ENCODE results near the gene EEFSEC. TPM values are rescaled to one million over a fixed set of nuclear protein-coding genes. Genes with fewer than 3 reads are reported as not detected.

Gene EEFSEC
- total RNA-seq, 1 donor from 2014 or later: 2.6 TPM

GRCh38 chr3:128349963-128350599 is 196.8 kb downstream of the EEFSEC start:
- Histone ChIP-seq H3K27ac (ENCODE audit: low read depth, low read length) (peak overlapping the region; percentile 61), H3K9ac (ENCODE audit: low read depth in 1 of 3, low read length in 3 of 3) (peak overlapping the region in 1 of 3 donors; percentile 12), H3K4me1 (ENCODE audit: control insufficient read depth in 3 of 3, insufficient read depth in 3 of 3, low read length in 3 of 3) (peaks cover 16 to 34% (median 17%) of the 10 kb centered on the region in 3 donors), H3K36me3 (ENCODE audit: control insufficient read depth in 3 of 3, insufficient read depth in 3 of 3, low read length in 3 of 3) (peaks cover 0 to 3% (median 0%) of the 10 kb centered on the region in 3 donors), H3K4me3 (ENCODE audit: low read length in 3 of 3) (no peak overlapping the region), H3K9me3 (ENCODE audit: control insufficient read depth in 3 of 3, low read length in 3 of 3) (no peaks in the 10 kb centered on the region), H3K27me3 (ENCODE audit: control insufficient read depth in 3 of 3, insufficient read depth in 3 of 3, low read length in 3 of 3) (no peaks in the 10 kb centered on the region)

- Histone ChIP-seq H3K9ac (ENCODE audit: low read depth in 1 of 3, low read length in 3 of 3) (no peak overlapping the region), H3K27ac (ENCODE audit: low read depth, low read length) (no peak overlapping the region), H3K9me3 (ENCODE audit: control insufficient read depth in 3 of 3, low read length in 3 of 3) (no peaks in the 10 kb centered on the region), H3K27me3 (ENCODE audit: control insufficient read depth in 3 of 3, insufficient read depth in 3 of 3, low read length in 3 of 3) (no peaks in the 10 kb centered on the region), H3K4me3 (ENCODE audit: low read length in 3 of 3) (no peak overlapping the region), H3K36me3 (ENCODE audit: control insufficient read depth in 3 of 3, insufficient read depth in 3 of 3, low read length in 3 of 3) (peaks cover 0 to 3% (median 0%) of the 10 kb centered on the region in 3 donors), H3K4me1 (ENCODE audit: control insufficient read depth in 3 of 3, insufficient read depth in 3 of 3, low read length in 3 of 3) (peaks cover 24 to 42% (median 28%) of the 10 kb centered on the region in 3 donors)
Measured at GRCh38 chr3:128351546-128351945, 198.3 kb downstream of the EEFSEC start.

- Histone ChIP-seq H3K27me3 (ENCODE audit: control insufficient read depth in 3 of 3, insufficient read depth in 3 of 3, low read length in 3 of 3) (no peaks in the 10 kb centered on the region), H3K27ac (ENCODE audit: low read depth, low read length) (no peak overlapping the region), H3K9ac (ENCODE audit: low read depth in 1 of 3, low read length in 3 of 3) (no peak overlapping the region), H3K36me3 (ENCODE audit: control insufficient read depth in 3 of 3, insufficient read depth in 3 of 3, low read length in 3 of 3) (peaks cover 0 to 3% (median 0%) of the 10 kb centered on the region in 3 donors), H3K4me1 (ENCODE audit: control insufficient read depth in 3 of 3, insufficient read depth in 3 of 3, low read length in 3 of 3) (peaks cover 24 to 42% (median 31%) of the 10 kb centered on the region in 3 donors), H3K4me3 (ENCODE audit: low read length in 3 of 3) (no peak overlapping the region), H3K9me3 (ENCODE audit: control insufficient read depth in 3 of 3, low read length in 3 of 3) (no peaks in the 10 kb centered on the region)
Measured at GRCh38 chr3:128352326-128352725, 199.0 kb downstream of the EEFSEC start.

GRCh38 chr3:128353361-128353965 is 200.2 kb downstream of the EEFSEC start:
- Histone ChIP-seq H3K36me3 (ENCODE audit: control insufficient read depth in 3 of 3, insufficient read depth in 3 of 3, low read length in 3 of 3) (peaks cover 0 to 6% (median 3%) of the 10 kb centered on the region in 3 donors), H3K9ac (ENCODE audit: low read depth in 1 of 3, low read length in 3 of 3) (no peak overlapping the region), H3K4me1 (ENCODE audit: control insufficient read depth in 3 of 3, insufficient read depth in 3 of 3, low read length in 3 of 3) (peaks cover 24 to 42% (median 31%) of the 10 kb centered on the region in 3 donors), H3K4me3 (ENCODE audit: low read length in 3 of 3) (no peak overlapping the region), H3K27me3 (ENCODE audit: control insufficient read depth in 3 of 3, insufficient read depth in 3 of 3, low read length in 3 of 3) (no peaks in the 10 kb centered on the region), H3K27ac (ENCODE audit: low read depth, low read length) (no peak overlapping the region), H3K9me3 (ENCODE audit: control insufficient read depth in 3 of 3, low read length in 3 of 3) (no peaks in the 10 kb centered on the region)

GRCh38 chr3:128353991-128354687 is 200.9 kb downstream of the EEFSEC start:
- H3K9ac ChIP-seq (ENCODE audit: low read depth in 1 of 3, low read length in 3 of 3): no peak overlapping the region
- H3K9me3 ChIP-seq (ENCODE audit: control insufficient read depth in 3 of 3, low read length in 3 of 3): no peaks in the 10 kb centered on the region
- peaks cover 0 to 11% (median 10%) of the 10 kb centered on the region in 3 donors for H3K36me3 ChIP-seq (ENCODE audit: control insufficient read depth in 3 of 3, insufficient read depth in 3 of 3, low read length in 3 of 3)
- peaks cover 24 to 37% (median 31%) of the 10 kb centered on the region in 3 donors for H3K4me1 ChIP-seq (ENCODE audit: control insufficient read depth in 3 of 3, insufficient read depth in 3 of 3, low read length in 3 of 3)
- no peak overlapping the region for H3K4me3 ChIP-seq (ENCODE audit: low read length in 3 of 3)
- no peaks in the 10 kb centered on the region for H3K27me3 ChIP-seq (ENCODE audit: control insufficient read depth in 3 of 3, insufficient read depth in 3 of 3, low read length in 3 of 3)
- no peak overlapping the region for H3K27ac ChIP-seq (ENCODE audit: low read depth, low read length)

- Histone ChIP-seq H3K4me1 (ENCODE audit: control insufficient read depth in 3 of 3, insufficient read depth in 3 of 3, low read length in 3 of 3) (peaks cover 24 to 31% (median 26%) of the 10 kb centered on the region in 3 donors), H3K9ac (ENCODE audit: low read depth in 1 of 3, low read length in 3 of 3) (peak overlapping the region in 1 of 3 donors; percentile 57), H3K27ac (ENCODE audit: low read depth, low read length) (no peak overlapping the region), H3K36me3 (ENCODE audit: control insufficient read depth in 3 of 3, insufficient read depth in 3 of 3, low read length in 3 of 3) (peaks cover 0 to 14% (median 12%) of the 10 kb centered on the region in 3 donors), H3K9me3 (ENCODE audit: control insufficient read depth in 3 of 3, low read length in 3 of 3) (no peaks in the 10 kb centered on the region), H3K27me3 (ENCODE audit: control insufficient read depth in 3 of 3, insufficient read depth in 3 of 3, low read length in 3 of 3) (no peaks in the 10 kb centered on the region), H3K4me3 (ENCODE audit: low read length in 3 of 3) (no peak overlapping the region)
Measured at GRCh38 chr3:128354788-128355542, 201.7 kb downstream of the EEFSEC start.

- H3K4me1 ChIP-seq (ENCODE audit: control insufficient read depth in 3 of 3, insufficient read depth in 3 of 3, low read length in 3 of 3): peaks cover 19 to 25% (median 21%) of the 10 kb centered on the region in 3 donors
- no peaks in the 10 kb centered on the region for H3K27me3 ChIP-seq (ENCODE audit: control insufficient read depth in 3 of 3, insufficient read depth in 3 of 3, low read length in 3 of 3)
Measured at GRCh38 chr3:128355543-128355919, 202.2 kb downstream of the EEFSEC start.

GRCh38 chr3:128356822-128357221 is 203.5 kb downstream of the EEFSEC start:
- no peaks in the 10 kb centered on the region for H3K9me3 ChIP-seq (ENCODE audit: control insufficient read depth in 3 of 3, low read length in 3 of 3)
- no peak overlapping the region for H3K27ac ChIP-seq (ENCODE audit: low read depth, low read length)
- no peak overlapping the region for H3K4me3 ChIP-seq (ENCODE audit: low read length in 3 of 3)
- peaks cover 0 to 14% (median 9%) of the 10 kb centered on the region in 3 donors for H3K36me3 ChIP-seq (ENCODE audit: control insufficient read depth in 3 of 3, insufficient read depth in 3 of 3, low read length in 3 of 3)
- H3K4me1 ChIP-seq (ENCODE audit: control insufficient read depth in 3 of 3, insufficient read depth in 3 of 3, low read length in 3 of 3): peaks cover 18 to 23% (median 19%) of the 10 kb centered on the region in 3 donors
- no peak overlapping the region for H3K9ac ChIP-seq (ENCODE audit: low read depth in 1 of 3, low read length in 3 of 3)
- no peaks in the 10 kb centered on the region for H3K27me3 ChIP-seq (ENCODE audit: control insufficient read depth in 3 of 3, insufficient read depth in 3 of 3, low read length in 3 of 3)

More at GRCh38 chr3:128355543-128355919, 202.2 kb downstream of the EEFSEC start:
- H3K9me3 ChIP-seq (ENCODE audit: control insufficient read depth in 3 of 3, low read length in 3 of 3): no peaks in the 10 kb centered on the region
- H3K4me3 ChIP-seq (ENCODE audit: low read length in 3 of 3): no peak overlapping the region
- peaks cover 0 to 14% (median 12%) of the 10 kb centered on the region in 3 donors for H3K36me3 ChIP-seq (ENCODE audit: control insufficient read depth in 3 of 3, insufficient read depth in 3 of 3, low read length in 3 of 3)
- no peak overlapping the region for H3K27ac ChIP-seq (ENCODE audit: low read depth, low read length)
- H3K9ac ChIP-seq (ENCODE audit: low read depth in 1 of 3, low read length in 3 of 3): peak overlapping the region in 1 of 3 donors; percentile 34

GRCh38 chr3:128357538-128357937 is 204.3 kb downstream of the EEFSEC start:
- H3K36me3 ChIP-seq (ENCODE audit: control insufficient read depth in 3 of 3, insufficient read depth in 3 of 3, low read length in 3 of 3): peaks cover 0 to 14% (median 9%) of the 10 kb centered on the region in 3 donors
- H3K27me3 ChIP-seq (ENCODE audit: control insufficient read depth in 3 of 3, insufficient read depth in 3 of 3, low read length in 3 of 3): no peaks in the 10 kb centered on the region
- no peak overlapping the region for H3K4me3 ChIP-seq (ENCODE audit: low read length in 3 of 3)
- no peak overlapping the region for H3K9ac ChIP-seq (ENCODE audit: low read depth in 1 of 3, low read length in 3 of 3)
- peaks cover 18 to 23% (median 19%) of the 10 kb centered on the region in 3 donors for H3K4me1 ChIP-seq (ENCODE audit: control insufficient read depth in 3 of 3, insufficient read depth in 3 of 3, low read length in 3 of 3)
- no peak overlapping the region for H3K27ac ChIP-seq (ENCODE audit: low read depth, low read length)
- H3K9me3 ChIP-seq (ENCODE audit: control insufficient read depth in 3 of 3, low read length in 3 of 3): no peaks in the 10 kb centered on the region

Measured in skeletal muscle tissue (tissue), 4 donors.